ENCODE results near the gene RNF167. TPM values are rescaled to one million over a fixed set of nuclear protein-coding genes. Genes with fewer than 3 reads are reported as not detected.

Gene RNF167
- total and polyA plus RNA-seq, 2 experiments from 2014 or later = 59.2 to 66.5 TPM

DNA sequence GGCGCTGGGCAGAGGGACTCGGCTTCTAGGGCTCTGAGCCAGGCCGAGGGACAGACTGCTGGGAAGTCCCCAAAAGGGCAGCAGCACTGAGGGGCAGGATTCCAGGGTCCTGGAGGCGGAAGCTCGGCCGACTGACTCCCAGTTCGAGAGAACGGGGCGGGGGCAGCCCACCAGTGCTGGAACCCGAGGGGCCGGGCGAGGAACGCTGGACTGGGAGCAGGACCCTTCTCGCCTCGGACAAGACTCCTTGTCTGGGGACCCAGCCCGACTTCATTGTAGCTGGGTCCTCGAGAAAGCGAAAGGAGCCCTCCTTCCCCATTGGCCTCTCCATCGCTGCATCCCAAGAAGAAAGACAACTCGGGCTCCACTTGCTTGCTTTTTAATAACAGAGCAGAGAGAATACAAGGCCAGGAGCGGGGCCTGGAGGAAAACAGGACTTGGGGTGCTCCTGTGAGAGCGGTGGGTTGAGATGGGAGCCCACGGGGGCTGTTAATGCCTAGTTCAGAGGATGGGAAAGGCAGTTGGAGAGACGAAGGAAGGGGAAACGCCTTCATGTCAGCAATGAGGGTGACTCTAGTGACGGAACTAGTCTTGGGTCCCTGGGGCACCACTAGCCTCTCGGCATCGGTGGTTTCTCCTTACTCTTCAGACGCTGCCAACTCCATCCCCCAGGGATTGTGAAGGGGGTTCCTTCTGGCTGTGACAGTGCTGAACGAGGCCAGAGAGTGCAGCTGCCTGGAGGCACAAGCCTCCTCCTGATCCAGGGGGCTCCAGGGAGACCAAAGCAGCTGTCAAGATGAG, 47.9 kb downstream of the RNF167 start:
- no peaks in the 10 kb centered on the region for H3K9me2 ChIP-seq (replicated peaks; ENCODE audit: insufficient read depth)
- no peak for TF ChIP-seq CTCF (IDR thresholded peaks at IDR 0.05; ENCODE audit: poor library complexity)
- no peak for TF ChIP-seq EZH2phosphoT487 (IDR thresholded peaks at IDR 0.05; ENCODE audit: low read depth, severe bottlenecking, unreplicated experiment)
- no peak for TF ChIP-seq EZH2 (IDR thresholded peaks at IDR 0.05; ENCODE audit: borderline replicate concordance)
- peak overlapping the region; percentile 73 for H3K4me3 ChIP-seq
- H3K27me3 ChIP-seq = no peaks in the 10 kb centered on the region
- H3K4me1 ChIP-seq (ENCODE audit: insufficient read depth) = peaks cover 10% of the 10 kb centered on the region
- no peaks in the 10 kb centered on the region for H3K9me3 ChIP-seq (ENCODE audit: low read depth)
- no peaks in the 10 kb centered on the region for H3K36me3 ChIP-seq (replicated peaks; ENCODE audit: insufficient read depth, low read depth)
- WGBS (ENCODE audit: low lambda C conversion rate, missing lambda C conversion rate) = 24% methylated on average over 28 of the region's 30 CpGs
- peak overlapping the region; percentile 84 for H3K27ac ChIP-seq
- H3K79me2 ChIP-seq = peaks cover 12% of the 10 kb centered on the region
- peak overlapping the region; percentile 81 for H2AFZ ChIP-seq
- no peak for DNase-seq (ENCODE audit: low spot score)
- no peaks in the 10 kb centered on the region for H4K20me1 ChIP-seq (ENCODE audit: insufficient read depth, poor library complexity, severe bottlenecking)
- peak overlapping the region; percentile 92 for H3K4me2 ChIP-seq

- TF ChIP-seq EZH2phosphoT487 (IDR thresholded peaks at IDR 0.05; ENCODE audit: low read depth, severe bottlenecking, unreplicated experiment) (no peak), EZH2 (IDR thresholded peaks at IDR 0.05; ENCODE audit: borderline replicate concordance) (no peak), CTCF (IDR thresholded peaks at IDR 0.05; ENCODE audit: poor library complexity) (no peak)
- WGBS (ENCODE audit: low lambda C conversion rate, missing lambda C conversion rate) = 86% methylated on average over 6 of the region's 6 CpGs
- Histone ChIP-seq H3K36me3 (replicated peaks; ENCODE audit: insufficient read depth, low read depth) (no peaks in the 10 kb centered on the region), H3K9me3 (ENCODE audit: low read depth) (no peaks in the 10 kb centered on the region), H3K27me3 (no peaks in the 10 kb centered on the region), H3K4me3 (no peak overlapping the region), H3K4me2 (no peak overlapping the region), H3K4me1 (ENCODE audit: insufficient read depth) (peaks cover 5% of the 10 kb centered on the region), H2AFZ (no peak overlapping the region), H4K20me1 (ENCODE audit: insufficient read depth, poor library complexity, severe bottlenecking) (no peaks in the 10 kb centered on the region), H3K79me2 (peaks cover 11% of the 10 kb centered on the region), H3K9me2 (replicated peaks; ENCODE audit: insufficient read depth) (no peaks in the 10 kb centered on the region), H3K27ac (no peak overlapping the region)
- DNase-seq (ENCODE audit: low spot score) = no peak
Measured at GRCh38 chr17:4994081-4994595, 54.1 kb downstream of the RNF167 start.

Small RNA genes within 50 kb of the gene (microRNA-seq; reads per million reads assigned to microRNA genes)
- gene MIR6864 (not detected), gene MIR6865 (1.8 reads per million)

Small RNA genes within 50 kb of the gene (small RNA-seq; reads per million reads assigned to genes)
- not detected for gene MIR6864
- gene MIR6865 = not detected

Other genes with a start within 250 kb of the RNF167 start
- 17.6 and 18.5 TPM in 2 replicates for gene PELP1, start 236.1 kb upstream of the RNF167 start, total RNA-seq
- gene PELP1, start 236.1 kb upstream of the RNF167 start, polyA plus RNA-seq = 35.2 and 42.9 TPM in 2 replicates
- gene ARRB2, start 229.6 kb upstream of the RNF167 start, total RNA-seq = 15.3 and 17.4 TPM in 2 replicates
- 20.0 and 21.1 TPM in 2 replicates for gene ARRB2, start 229.6 kb upstream of the RNF167 start, polyA plus RNA-seq
- 36.3 and 36.9 TPM in 2 replicates for gene MED11, start 208.8 kb upstream of the RNF167 start, total RNA-seq
- gene MED11, start 208.8 kb upstream of the RNF167 start, polyA plus RNA-seq = 39.4 and 42.7 TPM in 2 replicates
- gene ZMYND15, start 200.4 kb upstream of the RNF167 start, total RNA-seq = 1.6 and 2.9 TPM in 2 replicates
- 4.1 and 4.8 TPM in 2 replicates for gene ZMYND15, start 200.4 kb upstream of the RNF167 start, polyA plus RNA-seq
- gene CXCL16, start 200.3 kb upstream of the RNF167 start, total RNA-seq = 38.7 and 39.9 TPM in 2 replicates
- gene CXCL16, start 200.3 kb upstream of the RNF167 start, polyA plus RNA-seq = 73.2 and 82.5 TPM in 2 replicates
- gene TM4SF5, start 168.4 kb upstream of the RNF167 start, total RNA-seq = 16.7 and 20.8 TPM in 2 replicates
- 42.6 and 54.0 TPM in 2 replicates for gene TM4SF5, start 168.4 kb upstream of the RNF167 start, polyA plus RNA-seq
- gene VMO1, start 153.9 kb upstream of the RNF167 start, total RNA-seq = 0.33 TPM in 1 of 2 replicates, not detected in the other
- gene VMO1, start 153.9 kb upstream of the RNF167 start, polyA plus RNA-seq = 2.7 and 4.3 TPM in 2 replicates
- gene GLTPD2, start 151.3 kb upstream of the RNF167 start, total RNA-seq = 36.4 and 40.1 TPM in 2 replicates
- gene GLTPD2, start 151.3 kb upstream of the RNF167 start, polyA plus RNA-seq = 80.7 and 100.0 TPM in 2 replicates
- gene PSMB6, start 144.1 kb upstream of the RNF167 start, total RNA-seq = 126 and 154 TPM in 2 replicates
- gene PSMB6, start 144.1 kb upstream of the RNF167 start, polyA plus RNA-seq = 287 and 295 TPM in 2 replicates
- 13.9 and 25.2 TPM in 2 replicates for gene PLD2, start 133.1 kb upstream of the RNF167 start, total RNA-seq
- 21.8 and 27.3 TPM in 2 replicates for gene PLD2, start 133.1 kb upstream of the RNF167 start, polyA plus RNA-seq
- 24.4 and 45.3 TPM in 2 replicates for gene MINK1, start 106.9 kb upstream of the RNF167 start, total RNA-seq
- 39.7 and 49.4 TPM in 2 replicates for gene MINK1, start 106.9 kb upstream of the RNF167 start, polyA plus RNA-seq
- 7.4 and 9.1 TPM in 2 replicates for gene C17orf107, start 40.7 kb upstream of the RNF167 start, total RNA-seq
- 8.8 and 14.1 TPM in 2 replicates for gene C17orf107, start 40.7 kb upstream of the RNF167 start, polyA plus RNA-seq
- gene CHRNE, start 37.2 kb upstream of the RNF167 start, total RNA-seq = 0.60 and 1.0 TPM in 2 replicates
- 0.83 and 1.2 TPM in 2 replicates for gene CHRNE, start 37.2 kb upstream of the RNF167 start, polyA plus RNA-seq
- not detected in 2 replicates for gene GP1BA, start 8.0 kb upstream of the RNF167 start, total RNA-seq
- gene GP1BA, start 8.0 kb upstream of the RNF167 start, polyA plus RNA-seq = 0.06 TPM in 1 of 2 replicates, not detected in the other
- 42.9 and 59.5 TPM in 2 replicates for gene SLC25A11, start 222 bp upstream of the RNF167 start, total RNA-seq
- gene SLC25A11, start 222 bp upstream of the RNF167 start, polyA plus RNA-seq = 78.7 and 84.8 TPM in 2 replicates
- gene PFN1, start 8.3 kb downstream of the RNF167 start, total RNA-seq = 244 and 280 TPM in 2 replicates
- gene PFN1, start 8.3 kb downstream of the RNF167 start, polyA plus RNA-seq = 706 and 713 TPM in 2 replicates
- gene ENO3, start 10.9 kb downstream of the RNF167 start, total RNA-seq = 16.3 and 18.7 TPM in 2 replicates
- 30.2 and 40.4 TPM in 2 replicates for gene ENO3, start 10.9 kb downstream of the RNF167 start, polyA plus RNA-seq
- 64.3 and 85.7 TPM in 2 replicates for gene SPAG7, start 27.5 kb downstream of the RNF167 start, total RNA-seq
- 194 and 224 TPM in 2 replicates for gene SPAG7, start 27.5 kb downstream of the RNF167 start, polyA plus RNA-seq
- gene CAMTA2, start 47.4 kb downstream of the RNF167 start, total RNA-seq = 6.9 and 12.5 TPM in 2 replicates
- 45.6 and 47.5 TPM in 2 replicates for gene CAMTA2, start 47.4 kb downstream of the RNF167 start, polyA plus RNA-seq
- 1.6 and 2.7 TPM in 2 replicates for gene INCA1, start 57.3 kb downstream of the RNF167 start, total RNA-seq
- 4.1 and 5.5 TPM in 2 replicates for gene INCA1, start 57.3 kb downstream of the RNF167 start, polyA plus RNA-seq
- gene KIF1C, start 57.7 kb downstream of the RNF167 start, total RNA-seq = 51.3 and 59.4 TPM in 2 replicates
- 65.2 and 75.9 TPM in 2 replicates for gene KIF1C, start 57.7 kb downstream of the RNF167 start, polyA plus RNA-seq
- 0.13 TPM in 1 of 2 replicates, not detected in the other for gene SLC52A1, start 95.2 kb downstream of the RNF167 start, total RNA-seq
- 0.16 TPM in 1 of 2 replicates, not detected in the other for gene SLC52A1, start 95.2 kb downstream of the RNF167 start, polyA plus RNA-seq
- 0.12 and 0.23 TPM in 2 replicates for gene ZFP3, start 138.2 kb downstream of the RNF167 start, total RNA-seq
- 0.24 and 0.32 TPM in 2 replicates for gene ZFP3, start 138.2 kb downstream of the RNF167 start, polyA plus RNA-seq
- gene ZNF232, start 171.6 kb downstream of the RNF167 start, total RNA-seq = 10.1 and 11.8 TPM in 2 replicates
- gene ZNF232, start 171.6 kb downstream of the RNF167 start, polyA plus RNA-seq = 8.1 and 12.0 TPM in 2 replicates
- 0.07 and 0.12 TPM in 2 replicates for gene USP6, start 175.8 kb downstream of the RNF167 start, total RNA-seq
- gene USP6, start 175.8 kb downstream of the RNF167 start, polyA plus RNA-seq = 0.11 and 0.34 TPM in 2 replicates